Stimulated activated CD8-positive, alpha-beta memory T cell treated with anti-CD3 and anti-CD28 coated beads, Interleukin-4, amount 100 ng/mL, for 1 hour (primary cell): ENCODE measurements around the gene CYLC1.

ENCODE experiments used
- DNase-seq, 2 donors: peaks; one replicate each; pipeline ENCODE4 v3.0.0-alpha.2; 2020; ENCODE audit warnings: low read depth in 2 of 2, low spot score in 1 of 2

Gene CYLC1, protein sequence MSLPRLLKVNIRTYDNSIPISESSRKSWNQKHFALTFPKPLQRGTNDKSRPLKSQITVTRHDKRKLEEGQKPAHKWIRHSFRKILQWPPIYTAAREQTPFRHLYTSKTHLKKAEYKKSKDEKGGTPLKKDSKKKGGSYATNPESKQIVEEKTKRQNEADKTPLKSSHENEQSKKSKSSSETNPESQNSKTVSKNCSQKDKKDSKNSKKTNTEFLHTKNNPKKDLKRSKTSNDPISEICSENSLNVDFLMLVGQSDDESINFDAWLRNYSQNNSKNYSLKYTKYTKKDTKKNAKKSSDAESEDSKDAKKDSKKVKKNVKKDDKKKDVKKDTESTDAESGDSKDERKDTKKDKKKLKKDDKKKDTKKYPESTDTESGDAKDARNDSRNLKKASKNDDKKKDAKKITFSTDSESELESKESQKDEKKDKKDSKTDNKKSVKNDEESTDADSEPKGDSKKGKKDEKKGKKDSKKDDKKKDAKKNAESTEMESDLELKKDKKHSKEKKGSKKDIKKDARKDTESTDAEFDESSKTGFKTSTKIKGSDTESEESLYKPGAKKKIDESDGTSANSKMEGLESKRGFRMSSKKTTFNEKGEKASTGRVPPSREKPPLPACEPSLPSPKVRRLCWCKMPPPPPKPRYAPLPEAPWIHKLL

DNA sequence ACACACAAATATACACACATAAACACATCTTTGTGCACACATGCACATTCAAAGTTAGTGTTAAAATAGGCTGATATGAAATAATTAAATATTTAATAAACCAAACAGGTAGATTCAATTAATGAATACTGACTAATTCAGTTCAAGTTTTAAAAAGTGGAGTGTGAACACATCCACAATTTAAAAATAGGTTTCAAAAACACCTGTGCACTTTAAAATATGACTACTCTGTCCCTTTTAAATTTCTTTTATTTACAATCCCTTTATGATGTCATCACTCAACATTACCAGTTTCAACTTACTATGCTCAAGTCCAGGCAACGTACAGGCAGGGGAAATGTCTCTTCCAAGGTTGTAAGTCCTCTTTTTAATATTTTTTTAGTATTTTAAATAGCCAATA lies at the start of gene CYLC1:
TSS of gene CYLC1 (plus strand) at position 301 of the 400 bp plus-strand sequence. CDS start at position 338, 37 bp downstream.
- DNase-seq: no peak

DNA sequence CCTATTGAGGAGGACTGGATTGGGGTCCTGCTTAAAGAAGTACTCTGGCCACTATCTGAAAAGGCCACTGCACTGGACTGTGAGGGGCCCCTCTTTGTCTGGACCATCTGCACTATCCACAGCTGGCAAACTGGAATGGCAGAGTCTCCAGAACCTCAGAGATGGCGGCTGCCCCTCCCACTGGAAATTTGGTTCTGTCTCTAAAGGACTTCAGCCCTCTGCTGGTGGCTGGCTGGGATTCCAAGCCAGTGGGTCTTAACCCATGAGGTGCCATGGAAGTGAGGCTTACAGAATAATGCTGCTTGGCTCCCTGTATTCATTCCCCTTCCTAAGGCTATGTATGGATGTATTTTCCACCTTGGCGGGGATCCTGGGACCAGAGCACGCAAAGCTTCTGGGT lies 41.6 kb upstream of the CYLC1 start:
- no peak for DNase-seq

DNA sequence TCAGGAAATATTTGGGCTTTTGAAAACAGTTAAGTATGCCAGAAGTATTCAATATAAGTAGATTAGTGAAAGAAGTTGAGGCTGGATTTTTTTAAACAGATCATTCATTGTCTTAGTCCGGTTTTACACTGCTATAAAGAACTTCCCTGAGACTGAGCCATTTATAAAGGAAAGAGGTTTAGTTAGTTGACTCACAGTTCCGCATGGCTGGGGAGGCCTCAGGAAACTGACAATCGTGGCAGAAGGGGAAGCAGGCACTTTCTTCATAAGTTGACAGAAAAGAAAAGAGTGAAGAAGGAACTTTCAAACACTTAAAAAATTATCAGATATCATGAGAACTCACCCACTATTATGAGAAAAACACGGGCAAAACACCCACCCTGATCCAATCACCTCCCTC lies 31.1 kb upstream of the CYLC1 start:
- no peak for DNase-seq

DNA sequence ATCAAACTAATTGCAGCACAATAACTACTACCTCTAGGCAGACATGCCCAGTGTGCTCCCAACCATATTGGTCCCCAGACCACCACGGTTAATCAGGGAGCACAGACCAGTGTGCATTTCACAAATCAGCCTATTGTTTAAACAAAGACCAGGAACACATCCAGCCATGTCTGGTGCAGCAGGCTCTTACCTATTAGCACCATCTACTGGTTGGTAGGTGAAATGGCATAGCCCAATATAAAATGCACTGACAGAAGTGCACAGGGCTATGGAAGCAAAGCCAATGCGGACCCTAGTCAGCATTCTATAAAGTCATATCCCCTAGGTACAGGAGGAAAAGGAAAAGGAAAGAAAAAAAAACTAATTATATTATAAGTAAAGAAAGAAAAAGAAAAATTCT lies 15.5 kb upstream of the CYLC1 start:
- DNase-seq: no peak

DNA sequence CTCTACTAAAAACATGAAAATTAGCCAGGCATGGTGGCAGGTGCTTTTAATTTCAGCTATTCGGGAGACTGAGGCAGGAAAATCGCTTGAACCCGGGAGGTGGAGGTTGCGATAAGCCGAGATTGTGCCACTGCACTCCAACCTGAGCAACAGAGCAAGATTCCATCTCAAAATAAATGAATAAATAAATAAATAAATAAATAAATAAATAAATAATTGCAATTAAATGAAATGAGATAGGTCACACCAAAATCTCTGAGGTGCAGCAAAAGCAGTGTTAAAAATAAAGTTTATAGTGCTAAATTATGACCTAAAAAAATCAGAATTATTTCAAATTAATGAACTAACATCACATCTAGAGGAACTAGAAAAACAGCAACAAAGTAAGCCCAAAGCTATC lies 13.6 kb upstream of the CYLC1 start:
- no peak for DNase-seq

DNA sequence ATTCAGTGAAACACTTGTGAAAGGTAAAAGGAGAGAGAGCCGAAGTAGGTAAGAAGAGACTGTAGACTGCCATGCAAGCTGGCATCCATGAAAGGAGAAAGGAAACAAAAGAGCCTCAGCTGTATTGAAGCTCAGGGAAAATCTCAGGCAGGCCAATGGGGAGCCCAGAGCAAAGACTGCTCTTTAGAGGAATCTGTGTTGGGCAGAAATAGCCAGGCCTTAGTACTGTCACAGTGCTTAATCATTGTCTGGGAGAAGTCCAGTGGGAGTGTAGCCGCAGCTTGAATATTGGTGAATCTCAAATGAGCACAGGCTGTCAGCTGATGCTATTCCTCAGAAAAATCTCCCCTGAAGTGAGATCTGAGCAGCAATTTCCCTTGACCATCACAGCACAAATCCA lies 27.6 kb downstream of the CYLC1 start:
- DNase-seq: no peak

DNA sequence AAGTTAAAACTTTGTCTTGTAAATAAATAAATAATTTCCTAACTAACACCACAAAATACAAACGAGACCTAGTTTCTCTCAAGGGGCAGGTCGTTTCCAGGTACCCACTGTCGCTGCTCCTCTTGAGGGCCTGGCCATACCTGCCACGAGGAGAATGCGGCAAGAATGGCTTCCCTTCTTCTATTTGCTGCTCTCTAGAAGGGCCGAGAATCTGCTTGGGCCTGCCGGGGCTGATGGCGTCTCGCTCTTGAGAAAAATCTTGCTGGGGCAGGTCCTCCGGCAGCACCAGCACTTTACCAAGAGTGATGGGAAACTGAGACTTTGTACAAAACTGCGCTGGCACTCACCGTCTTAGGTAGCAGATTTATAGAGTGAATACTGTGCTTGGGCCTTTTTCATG lies 31.5 kb downstream of the CYLC1 start:
- DNase-seq: no peak

DNA sequence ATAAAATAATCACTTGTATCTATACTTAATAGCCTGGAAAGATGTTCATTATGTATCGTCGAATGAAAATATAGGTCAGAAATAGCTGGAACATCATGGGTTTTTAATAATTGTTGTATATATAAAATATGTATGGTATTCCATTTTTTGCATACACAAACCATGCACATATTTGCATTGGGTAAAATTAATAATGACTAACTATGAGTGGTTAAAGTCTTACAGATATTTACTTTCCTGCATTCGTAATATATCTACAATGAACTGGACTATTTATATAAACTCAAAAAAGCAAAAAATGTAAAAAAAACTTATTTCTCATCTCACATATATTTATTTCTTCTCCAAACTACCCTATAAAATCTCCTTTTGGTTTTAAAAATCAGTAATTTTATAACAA lies 46.0 kb downstream of the CYLC1 start:
- no peak for DNase-seq

DNA sequence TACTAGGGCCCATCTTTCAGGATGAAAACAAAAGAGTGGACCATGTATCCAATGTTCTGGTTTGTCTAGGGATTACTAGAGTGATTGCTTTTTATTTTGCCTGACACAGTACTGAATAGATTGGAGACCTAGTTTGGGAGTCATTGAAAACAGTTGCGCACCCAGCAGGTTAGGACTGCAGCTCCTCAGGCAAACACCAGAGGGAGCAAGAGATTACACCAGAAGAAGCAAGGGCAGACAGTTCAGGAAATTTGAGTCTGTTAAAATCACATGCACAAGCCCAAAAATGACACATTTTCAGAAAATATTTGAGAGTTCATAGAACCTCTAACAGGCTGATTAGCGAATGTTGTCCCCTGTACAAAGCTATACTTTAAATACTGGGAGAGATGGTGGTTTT lies 55.6 kb downstream of the CYLC1 start:
- no peak for DNase-seq

DNA sequence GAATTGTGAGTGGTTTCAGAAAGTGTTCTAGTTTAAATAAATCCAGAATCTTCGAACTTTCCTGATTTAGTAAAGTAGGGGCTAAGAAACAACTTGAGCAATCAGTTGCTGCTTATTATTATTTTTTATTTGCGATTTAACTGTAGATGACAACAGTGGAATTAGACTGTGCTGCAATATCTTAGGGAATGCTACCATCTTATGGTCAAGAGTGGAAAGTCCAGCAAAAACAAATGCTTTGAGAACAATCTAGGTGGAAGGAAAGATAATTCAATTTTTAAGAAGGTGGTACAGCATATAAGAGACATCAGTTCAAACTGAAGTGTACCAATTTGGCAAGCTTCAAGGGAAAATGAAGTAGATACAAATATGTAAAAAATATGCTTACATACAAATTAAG lies 73.3 kb downstream of the CYLC1 start:
- DNase-seq: no peak
